Ovary (tissue), 9 donors: ENCODE results near the gene FNDC3A. TPM values are rescaled to one million over a fixed set of nuclear protein-coding genes. Genes with fewer than 3 reads are reported as not detected.

Experiments
- DNase-seq, 5 donors: peaks; one replicate each; pipeline ENCODE4 v3.0.0-alpha.2; 2019 to 2020
- H3K27ac ChIP-seq, 2 donors: fragments of 200-600 bp; one replicate each; pipeline versions ENCODE4 v1.5.1 to v1.8.0; 2019 to 2022
- H3K27me3 ChIP-seq: fragments of 200-600 bp; one replicate; pipeline ENCODE4 v1.8.0; 2022
- H3K36me3 ChIP-seq: fragments of 200-600 bp; sonication (generic); one replicate; pipeline ENCODE4 v1.5.1; 2019
- H3K4me1 ChIP-seq: one replicate; pipeline ENCODE4 v1.8.1; 2013; ENCODE audit warnings: mild to moderate bottlenecking, moderate library complexity; ENCODE audit not compliant: insufficient read depth
- H3K4me3 ChIP-seq: fragments of 200-600 bp; sonication (generic); one replicate; pipeline ENCODE4 v1.5.1; 2017
- H3K9me3 ChIP-seq, 2 donors: fragments of 200-600 bp in 1 of 2; sonication (generic) in 1 of 2; one replicate each; pipeline versions ENCODE4 v1.5.1 to v1.8.1; 2013 to 2019; ENCODE audit warnings: mild to moderate bottlenecking in 1 of 2, moderate library complexity in 1 of 2
- EP300 ChIP-seq: sonication (generic); formaldehyde crosslinking; IDR thresholded peaks from one replicate; pipeline ENCODE4 v1.6.1; 2017; ENCODE audit warnings: antibody characterized with exemption
- POLR2A ChIP-seq: fragments of 450-650 bp; IDR thresholded peaks from one replicate; pipeline ENCODE4 v1.6.1; 2017; ENCODE audit warnings: antibody characterized with exemption, mild to moderate bottlenecking, moderate library complexity
- WGBS, 3 donors: extraction: QIAGEN DNeasy Blood & Tissue Kit in 1 of 3; methylation state at CpG; one replicate each; pipeline versions ENCODE4 v1.1.5 to v1.1.7; 2013 to 2017; 5-methylcytosine and 5-hydroxymethylcytosine counted together
- intact Hi-C, 4 donors: fragments of 100-400 bp; cut with DNase I; formaldehyde crosslinking; loops; one replicate each; pipeline versions ENCODE4 v1.11.0 to v1.15.1; 2022 to 2023
- polyA plus RNA-seq, 2 donors: library from polyadenylated mRNA; stranded (reverse); fragments of 200-250 nt in 1 of 2; fragments of 350-450 nt in 1 of 2; fragmentation: Illumina TruSeq in 1 of 2; extraction: RNeasy Lipid Tissue Mini Kit (QIAGEN cat#74804) in 1 of 2; gene quantifications; one replicate each; pipeline ENCODE4 v1.2.3, GENCODE V29; 2013 to 2014
- total RNA-seq, 7 donors: library from RNA; depleted of rRNA in 2 of 7; stranded (reverse); fragments of >200 nt in 2 of 7; fragmentation: NEBNext Ultra II Directional in 3 of 7; extraction: Animal tissue kit (Norgen Biotek cat#: 25700) in 3 of 7; gene quantifications; one replicate each; pipeline versions ENCODE4 v1.1.0 to v1.2.4, GENCODE V29; 2016 to 2023
- TF ChIP-seq, protein P1 (sequence below), 3 donors: fragments of 450-650 bp in 2 of 3; fragments of 200-600 bp in 1 of 3; IDR thresholded peaks; one replicate each; pipeline versions ENCODE4 v1.5.1 to v1.8.0; 2016 to 2022; ENCODE audit warnings: antibody characterized with exemption in 3 of 3, mild to moderate bottlenecking in 1 of 3
- donor health status: DM: no; HTN: no; CAD: no; lungs with moderate emphysema.
- donor health status: DM: no; HTN: no; CAD: no.
- donor health status: Bipolar disorder and iron deficiency.
- donor health status: DM: yes; HTN: yes; CAD: no.
- donor health status: DM: no; HTN: no; CAD: no.
- donor health status: DM: yes; HTN: yes; CAD: no.

Gene FNDC3A
- total and polyA plus RNA-seq, 9 donors: 25.5 to 71.6 (median 58.2) TPM

DNA sequence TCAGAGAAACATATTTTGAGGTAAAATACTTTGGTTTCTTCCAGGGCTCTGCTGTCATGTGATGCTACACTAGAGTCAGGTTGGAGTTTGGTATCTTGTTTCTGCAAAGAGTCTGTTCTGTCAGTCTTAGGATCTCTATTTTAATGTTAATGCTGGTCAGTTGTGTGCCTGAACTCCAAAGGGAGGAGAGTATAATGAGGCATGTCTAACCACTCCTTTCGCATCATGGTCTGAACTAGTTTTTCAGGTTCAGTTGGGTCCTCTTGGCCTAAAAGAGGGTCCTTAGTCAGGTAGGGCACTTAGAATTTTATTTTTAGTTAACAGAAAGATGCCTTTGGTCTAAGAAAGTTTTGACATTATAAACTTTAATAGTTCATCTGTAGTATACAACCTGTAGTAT is 78.2 kb downstream of the FNDC3A start:
- no peak overlapping the region for H3K4me3 ChIP-seq
- no peaks in the 10 kb centered on the region for H3K36me3 ChIP-seq
- no peaks in the 10 kb centered on the region for H3K9me3 ChIP-seq
- H3K27me3 ChIP-seq: no peaks in the 10 kb centered on the region
- H3K27ac ChIP-seq: no peak overlapping the region
- intact Hi-C loops: no loop called here
- no peak for DNase-seq
- H3K4me1 ChIP-seq: no peaks in the 10 kb centered on the region
- no peak for TF ChIP-seq EP300
- TF ChIP-seq POLR2A: no peak
- TF ChIP-seq, protein P1, sequence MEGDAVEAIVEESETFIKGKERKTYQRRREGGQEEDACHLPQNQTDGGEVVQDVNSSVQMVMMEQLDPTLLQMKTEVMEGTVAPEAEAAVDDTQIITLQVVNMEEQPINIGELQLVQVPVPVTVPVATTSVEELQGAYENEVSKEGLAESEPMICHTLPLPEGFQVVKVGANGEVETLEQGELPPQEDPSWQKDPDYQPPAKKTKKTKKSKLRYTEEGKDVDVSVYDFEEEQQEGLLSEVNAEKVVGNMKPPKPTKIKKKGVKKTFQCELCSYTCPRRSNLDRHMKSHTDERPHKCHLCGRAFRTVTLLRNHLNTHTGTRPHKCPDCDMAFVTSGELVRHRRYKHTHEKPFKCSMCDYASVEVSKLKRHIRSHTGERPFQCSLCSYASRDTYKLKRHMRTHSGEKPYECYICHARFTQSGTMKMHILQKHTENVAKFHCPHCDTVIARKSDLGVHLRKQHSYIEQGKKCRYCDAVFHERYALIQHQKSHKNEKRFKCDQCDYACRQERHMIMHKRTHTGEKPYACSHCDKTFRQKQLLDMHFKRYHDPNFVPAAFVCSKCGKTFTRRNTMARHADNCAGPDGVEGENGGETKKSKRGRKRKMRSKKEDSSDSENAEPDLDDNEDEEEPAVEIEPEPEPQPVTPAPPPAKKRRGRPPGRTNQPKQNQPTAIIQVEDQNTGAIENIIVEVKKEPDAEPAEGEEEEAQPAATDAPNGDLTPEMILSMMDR (IDR thresholded peaks at IDR 0.05): no peak
- WGBS, 3 donors: 98 to 100% (median 100%) methylated on average over 1 of the region's 1 CpG

DNA sequence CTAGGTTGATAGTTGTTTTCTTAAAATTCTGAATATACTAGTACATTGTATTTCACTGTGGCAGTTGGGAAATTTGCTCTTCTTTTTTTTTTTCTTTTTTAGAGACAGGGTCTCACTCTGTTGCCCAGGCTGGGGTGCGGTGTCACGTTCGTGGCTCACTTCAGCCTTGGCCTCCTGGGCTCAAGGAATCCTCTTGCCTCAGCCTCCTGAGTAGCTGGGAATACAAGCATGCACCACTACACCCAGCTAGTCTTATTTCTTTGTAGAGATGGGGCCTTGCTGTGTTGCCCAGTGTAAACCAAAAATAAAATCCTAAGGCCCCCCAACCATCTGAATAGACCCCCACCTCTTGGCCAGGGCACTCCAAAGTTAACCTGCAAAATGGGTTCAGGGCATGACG is 79.3 kb downstream of the FNDC3A start:
- no peak for TF ChIP-seq POLR2A
- TF ChIP-seq, protein P1 (IDR thresholded peaks at IDR 0.05): no peak
- no peak for TF ChIP-seq EP300
- intact Hi-C loops: no loop called here
- no peak for DNase-seq
- WGBS, 3 donors: 96 to 99% (median 97%) methylated on average over 4 of the region's 4 CpGs
- H3K4me3 ChIP-seq: no peak overlapping the region
- no peak overlapping the region for H3K27ac ChIP-seq
- no peaks in the 10 kb centered on the region for H3K9me3 ChIP-seq
- H3K27me3 ChIP-seq: no peaks in the 10 kb centered on the region
- no peaks in the 10 kb centered on the region for H3K36me3 ChIP-seq
- no peaks in the 10 kb centered on the region for H3K4me1 ChIP-seq

DNA sequence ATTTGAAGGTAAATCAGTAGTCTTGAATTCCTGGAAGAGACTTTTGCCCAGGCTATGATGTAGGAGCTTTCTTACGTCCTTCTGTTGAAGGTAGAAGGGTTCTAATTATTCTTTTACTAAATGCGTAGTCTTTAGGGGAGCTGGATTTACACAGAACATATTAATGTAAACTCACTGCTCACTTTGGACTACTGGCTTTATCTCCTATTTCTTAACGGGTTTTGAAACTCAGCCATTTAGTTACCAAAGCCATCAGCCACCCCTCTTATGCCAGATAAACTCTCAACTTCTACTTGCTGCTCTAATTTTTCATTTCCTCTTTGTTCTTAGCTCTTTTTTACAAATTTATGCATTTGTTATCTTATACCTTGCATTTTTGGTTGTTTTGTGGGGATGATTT is 81.5 kb downstream of the FNDC3A start:
- TF ChIP-seq, protein P1 (IDR thresholded peaks at IDR 0.05): no peak
- no peak for TF ChIP-seq POLR2A
- no peak for TF ChIP-seq EP300
- no peak overlapping the region for H3K27ac ChIP-seq
- no peaks in the 10 kb centered on the region for H3K9me3 ChIP-seq
- no peaks in the 10 kb centered on the region for H3K36me3 ChIP-seq
- 70 to 74% (median 71%) methylated on average over 3 of the region's 3 CpGs for WGBS, 3 donors
- no peaks in the 10 kb centered on the region for H3K27me3 ChIP-seq
- H3K4me1 ChIP-seq: no peaks in the 10 kb centered on the region
- intact Hi-C loops: no loop called here
- H3K4me3 ChIP-seq: no peak overlapping the region
- DNase-seq: no peak

DNA sequence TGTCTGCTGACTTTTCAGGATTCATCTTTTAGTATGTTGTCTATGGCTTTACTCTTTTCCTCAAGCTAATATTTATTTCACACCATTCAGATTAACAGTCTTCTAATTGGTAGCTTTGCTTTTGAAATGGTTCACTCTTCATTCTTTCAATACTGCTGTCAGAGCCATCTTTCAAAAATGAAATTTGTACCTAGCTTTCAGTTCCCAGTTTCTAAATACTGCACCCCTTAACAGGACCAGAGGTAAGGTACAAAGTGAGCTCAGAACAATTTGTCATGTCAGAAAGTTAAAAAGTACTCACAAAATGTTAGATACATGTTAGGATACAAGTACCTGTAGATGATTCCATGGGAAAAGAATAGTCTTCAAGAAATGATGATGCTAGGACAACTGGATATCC is 83.0 kb downstream of the FNDC3A start:
- no peaks in the 10 kb centered on the region for H3K27me3 ChIP-seq
- H3K9me3 ChIP-seq: no peaks in the 10 kb centered on the region
- TF ChIP-seq EP300: no peak
- TF ChIP-seq, protein P1 (IDR thresholded peaks at IDR 0.05): no peak
- no peak for TF ChIP-seq POLR2A
- intact Hi-C loops: no loop called here
- H3K36me3 ChIP-seq: no peaks in the 10 kb centered on the region
- DNase-seq: no peak
- H3K4me1 ChIP-seq: no peaks in the 10 kb centered on the region
- no peak overlapping the region for H3K27ac ChIP-seq
- H3K4me3 ChIP-seq: no peak overlapping the region
